AG04450 (cell line): Measurements from ENCODE around the gene ARID3C. TPM values are rescaled to one million over a fixed set of nuclear protein-coding genes. Genes with fewer than 3 reads are reported as not detected.

Experiments
- CTCF ChIA-PET: fragments of 300-600, 350-600 bp; formaldehyde crosslinking; extraction: SDS; loops from one replicate; lab custom pipeline; 2022; ENCODE audit warnings: antibody characterized with exemption, inconsistent platforms; lab: Charles Lee
- POLR2A ChIA-PET: fragments of 350-600 bp; formaldehyde crosslinking; extraction: SDS; loops from one replicate; lab custom pipeline; 2021; ENCODE audit warnings: antibody characterized with exemption, inconsistent platforms; lab: Yijun Ruan, JAX
- DNase-seq: peaks from one replicate; pipeline ENCODE4 v3.0.0-alpha.2; 2011; ENCODE audit warnings: low read depth, low spot score
- H3K27ac ChIP-seq: one replicate; pipeline ENCODE4 v1.5.1; 2012; ENCODE audit warnings: low read depth, low read length, control low read depth
- H3K27me3 ChIP-seq: one replicate; pipeline ENCODE4 v1.6.0; 2012; ENCODE audit warnings: low read length; ENCODE audit not compliant: control insufficient read depth, insufficient read depth
- H3K4me3 ChIP-seq: 2 replicates; pipeline ENCODE4 v1.5.1; 2011; ENCODE audit warnings: mild to moderate bottlenecking, low read depth, low read length, control low read depth
- H3K9me3 ChIP-seq: 2 replicates; pipeline ENCODE4 v1.5.1; 2012; ENCODE audit warnings: low read length; ENCODE audit not compliant: control insufficient read depth, insufficient read depth
- CTCF ChIP-seq: IDR thresholded peaks from 2 replicates; pipeline ENCODE4 v1.5.1; 2011; ENCODE audit warnings: low read depth, low read length, control low read depth, inconsistent platforms
- polyA plus RNA-seq: library from polyadenylated mRNA; depleted of rRNA; stranded (reverse); fragments of >200 nt; gene quantifications from 2 replicates; pipeline ENCODE4 v1.2.3, GENCODE V29; 2011; rRNA removed
- small RNA-seq: library from RNA; depleted of rRNA; stranded (forward); fragments of <200 nt; gene quantifications from one replicate; pipeline ENCODE3, GENCODE V24; 2012; ENCODE audit warnings: low read depth; ENCODE audit not compliant: insufficient read length

Gene ARID3C
- polyA plus RNA-seq, 1 experiment = not detected

- H3K27me3 ChIP-seq = peaks cover 84% of the 10 kb centered on the region
- ChIA-PET POLR2A (no interaction called here), CTCF (interaction anchor here (0.7 kb wide), 1 partner anchor 18 kb away, joined by 3 read pairs; no protein-coding TSS in a partner anchor)
- no peak overlapping the region for H3K27ac ChIP-seq
- no peaks in the 10 kb centered on the region; the same call in 1 of the 2 replicates for H3K9me3 ChIP-seq
- no peak overlapping the region for H3K4me3 ChIP-seq
- DNase-seq = no peak
- no peak for TF ChIP-seq CTCF
Observed at GRCh38 chr9:34573599-34574325, 55.1 kb downstream of the ARID3C start.

DNA sequence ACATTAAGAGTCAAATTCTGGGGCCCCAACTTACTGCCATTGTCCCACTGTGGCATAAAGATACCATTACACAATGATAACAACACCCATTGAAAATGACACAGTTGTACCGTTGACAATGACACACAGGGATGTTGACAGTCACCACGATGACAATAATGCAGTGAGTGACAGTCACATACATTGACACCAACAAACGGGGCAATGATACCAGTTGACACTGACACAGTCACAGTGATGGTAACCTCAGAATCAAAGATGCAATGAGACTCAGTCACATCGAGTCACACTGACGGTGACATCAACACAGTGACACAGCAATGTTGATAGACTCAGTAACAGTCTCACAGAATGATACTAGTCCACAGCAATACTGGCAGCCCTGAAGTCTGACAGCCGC is 56.2 kb downstream of the ARID3C start:
- POLR2A ChIA-PET = no interaction called here
- no peak overlapping the region for H3K27ac ChIP-seq

GRCh38 chr9:34572092-34572491 is 56.8 kb downstream of the ARID3C start:
- TF ChIP-seq CTCF = no peak
- no peaks in the 10 kb centered on the region; the same call in 1 of the 2 replicates for H3K9me3 ChIP-seq
- no peak overlapping the region for H3K4me3 ChIP-seq
- POLR2A ChIA-PET = no interaction called here
- H3K27me3 ChIP-seq = peaks cover 88% of the 10 kb centered on the region
- no peak overlapping the region for H3K27ac ChIP-seq
- no peak for DNase-seq
- CTCF ChIA-PET = no interaction called here

More for the DNA sequence above, 56.2 kb downstream of the ARID3C start:
- no peak for DNase-seq
- Histone ChIP-seq H3K4me3 (no peak overlapping the region), H3K27me3 (peaks cover 88% of the 10 kb centered on the region), H3K9me3 (no peaks in the 10 kb centered on the region; the same call in 1 of the 2 replicates)
- no peak for TF ChIP-seq CTCF
- CTCF ChIA-PET = no interaction called here

DNA sequence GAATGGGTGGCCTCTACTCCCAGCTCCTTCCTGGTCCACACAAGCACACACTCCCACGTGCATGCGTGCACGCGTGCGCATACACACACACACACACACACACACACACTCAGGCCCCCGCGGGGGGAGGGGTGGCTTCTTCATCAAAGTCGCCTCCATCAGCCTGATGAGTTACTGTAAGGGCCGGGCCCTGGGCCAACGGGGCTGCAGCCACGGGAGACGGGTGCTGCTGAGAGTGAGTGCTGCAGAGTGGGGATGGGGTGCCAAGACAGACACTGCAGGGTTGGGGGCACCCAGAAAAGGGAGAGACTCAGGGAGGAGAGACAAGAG is 57.4 kb downstream of the ARID3C start:
- Histone ChIP-seq H3K27ac (no peak overlapping the region), H3K4me3 (no peak overlapping the region), H3K27me3 (peaks cover 87% of the 10 kb centered on the region), H3K9me3 (no peaks in the 10 kb centered on the region; the same call in 1 of the 2 replicates)
- TF ChIP-seq CTCF = no peak
- POLR2A ChIA-PET = no interaction called here
- no peak for DNase-seq
- CTCF ChIA-PET = interaction anchor here (1.3 kb wide), 1 partner anchor 20 kb away, joined by 3 read pairs; no protein-coding TSS in a partner anchor

Small RNA genes lying within 50 kb of the gene (small RNA-seq; reads per million reads assigned to genes)
- gene CCL27 = not detected

Other genes starting within 250 kb of the ARID3C start
- 8.0 and 9.8 TPM in 2 replicates for gene FAM219A, start 170.5 kb downstream of the ARID3C start, polyA plus RNA-seq
- not detected in 2 replicates for gene DNAI1, start 170.3 kb downstream of the ARID3C start, polyA plus RNA-seq
- gene ENHO, start 106.1 kb downstream of the ARID3C start, polyA plus RNA-seq = 0.09 TPM in 1 of 2 replicates, not detected in the other
- gene CNTFR, start 39.3 kb downstream of the ARID3C start, polyA plus RNA-seq = not detected in 2 replicates
- gene RPP25L, start 17.0 kb downstream of the ARID3C start, polyA plus RNA-seq = 19.4 and 25.4 TPM in 2 replicates
- 97.6 and 103 TPM in 2 replicates for gene DCTN3, start 8.6 kb downstream of the ARID3C start, polyA plus RNA-seq
- 38.9 and 56.9 TPM in 2 replicates for gene SIGMAR1, start 8.7 kb upstream of the ARID3C start, polyA plus RNA-seq
- gene GALT, start 17.6 kb upstream of the ARID3C start, polyA plus RNA-seq = 24.8 and 28.4 TPM in 2 replicates
- gene IL11RA, start 23.1 kb upstream of the ARID3C start, polyA plus RNA-seq = 14.6 and 19.0 TPM in 2 replicates
- gene CCL27, start 33.6 kb upstream of the ARID3C start, polyA plus RNA-seq = not detected in 2 replicates
- not detected in 2 replicates for gene CCL19, start 62.2 kb upstream of the ARID3C start, polyA plus RNA-seq
- not detected in 2 replicates for gene CCL21, start 81.1 kb upstream of the ARID3C start, polyA plus RNA-seq